GM12891 (cell line): Measurements from ENCODE around the gene UBE2B.

Experiments
- POLR2A ChIP-seq: IDR thresholded peaks from 2 replicates; pipeline ENCODE4 v1.6.1; 2011; ENCODE audit warnings: low read depth, low read length, control low read depth
- POLR2AphosphoS5 ChIP-seq: IDR thresholded peaks from 2 replicates; pipeline ENCODE4 v1.6.1; 2011; ENCODE audit warnings: low read depth, low read length, control low read depth
- SPI1 ChIP-seq: IDR thresholded peaks from 2 replicates; pipeline ENCODE4 v1.6.1; 2011; ENCODE audit warnings: low read depth, low read length, control low read depth
- TAF1 ChIP-seq: IDR thresholded peaks from 2 replicates; pipeline ENCODE4 v1.6.1; 2011; ENCODE audit warnings: low read depth, low read length, control low read depth

GRCh38 chr5:134440201-134440755 is 68.9 kb downstream of the UBE2B start:
- TF ChIP-seq TAF1, result no peak
- TF ChIP-seq POLR2A, result no peak
- TF ChIP-seq POLR2AphosphoS5, result no peak
- no peak for TF ChIP-seq SPI1
